GM21381 (cell line): ENCODE results near the gene CYCS.
A peak's percentile ranks its signal among the peaks of the same experiment; 100 is the strongest.
"Not testable (repeated sequence)": the region's sequence is repeated elsewhere in the genome, so short reads cannot be mapped to it uniquely, and the experiment has no call there.

ENCODE experiments used
- ATAC-seq: cut with Tn5 transposase; IDR thresholded peaks from one replicate; pipeline ENCODE4 v1.9.1; 2021; ENCODE audit warnings: mild to moderate bottlenecking, moderate library complexity; ENCODE audit not compliant: unreplicated experiment

The CYCS gene

GRCh38 chr7:25119102-25119501, 6.0 kb downstream of the CYCS start:
- ATAC-seq, result no peak

GRCh38 chr7:25118048-25118753, 6.9 kb downstream of the CYCS start:
- peak; percentile 28 for ATAC-seq

GRCh38 chr7:25117226-25118047, 7.6 kb downstream of the CYCS start:
- ATAC-seq, result peak; percentile 80

GRCh38 chr7:25116621-25117020, 8.4 kb downstream of the CYCS start:
- ATAC-seq, result no peak

- ATAC-seq, result not testable (repeated sequence)
These were observed 14.5 kb downstream of the CYCS start for GRCh38 chr7:25110514-25110913.

GRCh38 chr7:25109276-25109675, 15.8 kb downstream of the CYCS start:
- no peak for ATAC-seq

GRCh38 chr7:25105911-25106310, 19.1 kb downstream of the CYCS start:
- ATAC-seq, result no peak

- ATAC-seq, result no peak
These were observed 21.3 kb downstream of the CYCS start for GRCh38 chr7:25103773-25104172.

GRCh38 chr7:25101817-25102216, 23.2 kb downstream of the CYCS start:
- ATAC-seq, result no peak

GRCh38 chr7:25098096-25099046, 26.7 kb downstream of the CYCS start:
- no peak for ATAC-seq

- no peak for ATAC-seq
These were observed 29.3 kb downstream of the CYCS start for GRCh38 chr7:25095516-25096345.

GRCh38 chr7:25093268-25093826, 31.7 kb downstream of the CYCS start:
- ATAC-seq, result no peak

GRCh38 chr7:25091779-25092178, 33.3 kb downstream of the CYCS start:
- ATAC-seq, result no peak

GRCh38 chr7:25091176-25091575, 33.9 kb downstream of the CYCS start:
- ATAC-seq, result no peak

- no peak for ATAC-seq
These were observed 34.7 kb downstream of the CYCS start for GRCh38 chr7:25090374-25090773.

- ATAC-seq, result peak; percentile 95
These were observed 37.2 kb downstream of the CYCS start for GRCh38 chr7:25087855-25088254.

GRCh38 chr7:25084821-25085220, 40.2 kb downstream of the CYCS start:
- ATAC-seq, result no peak

- ATAC-seq, result no peak
These were observed 41.9 kb downstream of the CYCS start for GRCh38 chr7:25083201-25083600.

- not testable (repeated sequence) for ATAC-seq
These were observed 43.0 kb downstream of the CYCS start for GRCh38 chr7:25082041-25082440.

- ATAC-seq, result no peak
These were observed 48.0 kb downstream of the CYCS start for GRCh38 chr7:25077096-25077495.
